H1 (cell line): ENCODE measurements around the gene GNB3. TPM values are rescaled to one million over a fixed set of nuclear protein-coding genes. Genes with fewer than 3 reads are reported as not detected.

Experiments
- CTCF ChIA-PET: fragments of 300-600 bp; sonication (Branson Sonifier 250); formaldehyde crosslinking; loops from one replicate; lab custom pipeline; 2021; ENCODE audit not compliant: partially characterized antibody; lab: Charles Lee
- POLR2A ChIA-PET: fragments of 300-600 bp; sonication (Branson Sonifier 250); formaldehyde crosslinking; loops from one replicate; lab custom pipeline; 2021; ENCODE audit warnings: inconsistent platforms; ENCODE audit not compliant: partially characterized antibody; lab: Charles Lee
- DNase-seq, 2 experiments: peaks; one replicate each; pipeline versions ENCODE4 v3.0.0 to v3.0.0-alpha.2; 2010 to 2022; ENCODE audit warnings: low spot score in 2 of 2, low read depth in 1 of 2, mixed read lengths in 1 of 2
- FAIRE-seq: peaks from 2 replicates; lab custom pipeline; 2011; peaks lifted over from hg19 to GRCh38; lab: Jason Lieb, UNC
- H2AFZ ChIP-seq: 2 replicates; pipeline ENCODE4 v1.8.1; 2012; ENCODE audit warnings: low read length, inconsistent platforms
- H2AK5ac ChIP-seq: 2 replicates; pipeline ENCODE4 v1.6.1; 2013; ENCODE audit warnings: low read depth, low read length
- H2BK120ac ChIP-seq: replicated peaks from 2 replicates; pipeline ENCODE3; 2013; ENCODE audit warnings: low read depth, low read length, inconsistent platforms
- H2BK12ac ChIP-seq: 2 replicates; pipeline ENCODE4 v1.6.1; 2013; ENCODE audit warnings: low read depth, low read length
- H2BK15ac ChIP-seq: 2 replicates; pipeline ENCODE4 v1.6.1; 2013; ENCODE audit warnings: low read length
- H2BK20ac ChIP-seq: 2 replicates; pipeline ENCODE4 v1.6.1; 2013; ENCODE audit warnings: low read length
- H2BK5ac ChIP-seq: 2 replicates; pipeline ENCODE4 v1.6.1; 2013; ENCODE audit warnings: low read depth, low read length
- H3K14ac ChIP-seq: 2 replicates; pipeline ENCODE4 v1.6.1; 2013; ENCODE audit warnings: inconsistent platforms; ENCODE audit not compliant: insufficient read length
- H3K18ac ChIP-seq: 2 replicates; pipeline ENCODE4 v1.6.1; 2013; ENCODE audit warnings: low read length; ENCODE audit errors: extremely low read depth
- H3K23ac ChIP-seq: 2 replicates; pipeline ENCODE4 v1.6.1; 2013; ENCODE audit warnings: inconsistent platforms; ENCODE audit not compliant: insufficient read length
- H3K23me2 ChIP-seq: 2 replicates; pipeline ENCODE4 v1.6.1; 2013; ENCODE audit warnings: low read depth, low read length
- H3K27ac ChIP-seq: 2 replicates; pipeline ENCODE4 v1.6.1; 2011; ENCODE audit warnings: low read depth, low read length, inconsistent platforms
- H3K27me3 ChIP-seq, 4 experiments: replicated peaks in 1 of 4; 1 replicate in 1 of 4; 2 replicates in 3 of 4; pipeline versions ENCODE4 v1.6.1 to v1.8.1; 2011 to 2013; ENCODE audit warnings: low read length in 3 of 4, mild to moderate bottlenecking in 3 of 4, inconsistent platforms in 2 of 4, mixed read lengths in 2 of 4, moderate library complexity in 1 of 4; ENCODE audit not compliant: control insufficient read depth in 3 of 4, insufficient read depth in 3 of 4; ENCODE audit errors: extremely low read depth in 1 of 4
- H3K36me3 ChIP-seq, 4 experiments: 2 replicates each; pipeline versions ENCODE4 v1.6.1 to v1.8.1; 2011 to 2013; ENCODE audit warnings: mild to moderate bottlenecking in 4 of 4, low read length in 3 of 4, moderate library complexity in 2 of 4, control low read depth in 1 of 4, inconsistent platforms in 1 of 4; ENCODE audit not compliant: insufficient read depth in 4 of 4, control insufficient read depth in 2 of 4
- H3K4ac ChIP-seq: replicated peaks from 2 replicates; pipeline ENCODE3; 2013; ENCODE audit warnings: low read length, low read depth, mixed read lengths, inconsistent platforms; ENCODE audit not compliant: insufficient read length
- H3K4me1 ChIP-seq, 4 experiments: replicated peaks in 1 of 4; 1 replicate in 1 of 4; 2 replicates in 3 of 4; pipeline versions ENCODE4 v1.6.1 to v1.8.1; 2011 to 2013; ENCODE audit warnings: low read length in 3 of 4, inconsistent platforms in 2 of 4, mixed read lengths in 1 of 4; ENCODE audit not compliant: insufficient read depth in 4 of 4, control insufficient read depth in 3 of 4
- H3K4me2 ChIP-seq, 2 experiments: 2 replicates each; pipeline versions ENCODE4 v1.6.1 to v1.8.1; 2011 to 2013; ENCODE audit warnings: low read depth in 2 of 2, low read length in 2 of 2, control low read depth in 1 of 2, inconsistent platforms in 1 of 2, mild to moderate bottlenecking in 1 of 2; ENCODE audit not compliant: insufficient read depth in 1 of 2
- H3K4me3 ChIP-seq, 4 experiments: fragments of 200-600, 300-600 bp in 1 of 4; sonication (generic), shearing (Covaris generic), sonication (Bioruptor Twin) in 1 of 4; 2 replicates each; pipeline versions ENCODE4 v1.5.1 to v1.8.1; 2011 to 2016; ENCODE audit warnings: low read length in 4 of 4, low read depth in 3 of 4, control low read depth in 2 of 4, inconsistent platforms in 2 of 4, mild to moderate bottlenecking in 2 of 4, mixed read lengths in 1 of 4, moderate library complexity in 1 of 4; ENCODE audit not compliant: insufficient read depth in 2 of 4; ENCODE audit errors: extremely low read depth in 1 of 4
- H3K56ac ChIP-seq: replicated peaks from 2 replicates; pipeline ENCODE3; 2013; ENCODE audit warnings: low read depth, mild to moderate bottlenecking, mixed read lengths, low read length, inconsistent platforms; ENCODE audit not compliant: insufficient read length
- H3K79me1 ChIP-seq: 2 replicates; pipeline ENCODE4 v1.6.1; 2013; ENCODE audit warnings: low read depth, low read length, control low read depth
- H3K79me2 ChIP-seq, 2 experiments: 2 replicates each; pipeline versions ENCODE4 v1.6.1 to v1.8.1; 2012 to 2013; ENCODE audit warnings: low read length in 2 of 2, mild to moderate bottlenecking in 2 of 2, inconsistent platforms in 1 of 2; ENCODE audit not compliant: insufficient read depth in 2 of 2, control insufficient read depth in 1 of 2
- H3K9ac ChIP-seq, 4 experiments: replicated peaks in 1 of 4; 1 replicate in 1 of 4; 2 replicates in 3 of 4; pipeline versions ENCODE4 v1.6.1 to v1.8.1; 2011 to 2013; ENCODE audit warnings: low read depth in 3 of 4, low read length in 3 of 4, control low read depth in 2 of 4, mild to moderate bottlenecking in 2 of 4, moderate library complexity in 2 of 4, inconsistent platforms in 1 of 4; ENCODE audit errors: extremely low read depth in 1 of 4
- H3K9me3 ChIP-seq, 2 experiments: 2 replicates each; pipeline versions ENCODE4 v1.6.1 to v1.8.1; 2012 to 2013; ENCODE audit warnings: mild to moderate bottlenecking in 2 of 2, moderate library complexity in 2 of 2, control low read depth in 1 of 2, inconsistent platforms in 1 of 2, low read depth in 1 of 2, low read length in 1 of 2, mixed read lengths in 1 of 2; ENCODE audit not compliant: insufficient read depth in 2 of 2
- H4K20me1 ChIP-seq, 2 experiments: replicated peaks in 1 of 2; 2 replicates each; pipeline versions ENCODE3 to v1.8.1; 2011 to 2013; ENCODE audit warnings: inconsistent platforms in 2 of 2, low read length in 2 of 2, mild to moderate bottlenecking in 1 of 2; ENCODE audit not compliant: insufficient read depth in 2 of 2, control insufficient read depth in 1 of 2
- H4K5ac ChIP-seq: 2 replicates; pipeline ENCODE4 v1.6.1; 2013; ENCODE audit warnings: low read length, low read depth, mixed read lengths, inconsistent platforms; ENCODE audit not compliant: insufficient read length
- H4K8ac ChIP-seq: 2 replicates; pipeline ENCODE4 v1.8.0; 2013; ENCODE audit warnings: mild to moderate bottlenecking, moderate library complexity, low read length, inconsistent platforms; ENCODE audit not compliant: insufficient read depth; ENCODE audit errors: extremely low read depth
- H4K91ac ChIP-seq: replicated peaks from 2 replicates; pipeline ENCODE3; 2013; ENCODE audit warnings: low read length, mixed read lengths, inconsistent platforms; ENCODE audit not compliant: insufficient read length
- ATF3 ChIP-seq: IDR thresholded peaks from 2 replicates; pipeline ENCODE4 v1.6.1; 2011; ENCODE audit warnings: low read depth, mild to moderate bottlenecking, low read length; ENCODE audit not compliant: insufficient read depth
- BRCA1 ChIP-seq: IDR thresholded peaks from 2 replicates; pipeline ENCODE4 v1.6.1; 2012; ENCODE audit warnings: low read depth, low read length, improper control_type of control experiment
- CBX5 ChIP-seq: fragments of 300-800, 300-1000 bp; sonication (generic); IDR thresholded peaks from 2 replicates; pipeline ENCODE4 v1.7.1; 2016; ENCODE audit warnings: antibody characterized with exemption, low read length, low read depth
- CHD2 ChIP-seq: IDR thresholded peaks from 2 replicates; pipeline ENCODE4 v1.6.1; 2012; ENCODE audit warnings: low read length, improper control_type of control experiment
- HDAC2 ChIP-seq, 2 experiments: fragments of 300-600 bp in 1 of 2; sonication (generic) in 1 of 2; IDR thresholded peaks; 2 replicates each; pipeline ENCODE4 v1.6.1; 2011 to 2012; ENCODE audit warnings: low read depth in 2 of 2, low read length in 2 of 2, mild to moderate bottlenecking in 2 of 2, moderate library complexity in 2 of 2, borderline replicate concordance in 1 of 2, inconsistent platforms in 1 of 2
- KDM1A ChIP-seq: fragments of 200-600, 300-600 bp; sonication (generic); IDR thresholded peaks from 2 replicates; pipeline ENCODE4 v1.7.1; 2016; ENCODE audit warnings: mild to moderate bottlenecking, low read length, borderline replicate concordance
- MAFK ChIP-seq: IDR thresholded peaks from 2 replicates; pipeline ENCODE4 v1.6.1; 2012; ENCODE audit warnings: low read depth, mild to moderate bottlenecking, improper control_type of control experiment, low read length
- SAP30 ChIP-seq: fragments of 300-600 bp; sonication (generic); IDR thresholded peaks from 2 replicates; pipeline ENCODE4 v1.7.1; 2012; ENCODE audit warnings: low read length, moderate library complexity, mild to moderate bottlenecking, inconsistent platforms; ENCODE audit not compliant: insufficient read depth, insufficient replicate concordance
- WGBS, 2 experiments: shearing (Covaris generic) in 1 of 2; methylation state at CpG; one replicate each; pipeline versions ENCODE4 v1.1.6 to v1.1.7; 2013 to 2015; ENCODE audit warnings: low lambda C conversion rate in 2 of 2, mixed read lengths in 2 of 2, inconsistent platforms in 1 of 2, low coverage in 1 of 2, missing lambda C conversion rate in 1 of 2; ENCODE audit not compliant: insufficient replicate concordance in 2 of 2, insufficient coverage in 1 of 2, insufficient read length in 1 of 2; ENCODE audit errors: extremely low coverage in 1 of 2, missing lambda C conversion rate in 1 of 2; 5-methylcytosine and 5-hydroxymethylcytosine counted together
- polyA plus RNA-seq, 7 experiments: library from polyadenylated mRNA; depleted of rRNA in 3 of 7; stranded (reverse) in 5 of 7; unstranded in 2 of 7; fragments of >200 nt in 5 of 7; fragments of 200-250 nt in 2 of 7; gene quantifications; 1 replicate in 5 of 7; 2 replicates in 1 of 7; 4 replicates in 1 of 7; pipeline versions ENCODE4 v1.2.1 to v1.2.3, GENCODE V29; 2011 to 2013; ENCODE audit warnings: missing spikeins in 2 of 7, mixed read lengths in 2 of 7
- total RNA-seq: library from RNA; stranded (reverse); fragmentation: NEBNext Ultra II Directional; extraction: Animal tissue kit (Norgen Biotek cat#: 25700); gene quantifications from 2 replicates; pipeline ENCODE4 v1.2.1, GENCODE V29; 2021

GNB3 gene
- total and polyA plus RNA-seq, 2 of the 8 experiments (the other 6 are each of a cell fraction or from before 2014, with no cell fraction given) = 9.9 TPM

- H4K8ac ChIP-seq = no peak overlapping the region
- ChIA-PET POLR2A (interaction anchor here (0.8 to 27.1 kb wide), 20 partner anchors 10 to 290 kb away, joined by 3 to 388 read pairs (median 4); partner anchors contain the start of genes C12orf57, CD4, CDCA3 and GAPDH), CTCF (interaction anchor here (0.9 to 23.7 kb wide), 27 partner anchors 8 to 290 kb away, joined by 3 to 532 read pairs (median 9); partner anchors contain the start of genes CD4, CDCA3, COPS7A and GAPDH)
- peak overlapping the region; percentile 98 for H2BK15ac ChIP-seq
- H2BK5ac ChIP-seq = 0 out of 2 replicates have a peak overlapping the region, but pooled peaks have one; percentile 12
- H4K91ac ChIP-seq = no peak overlapping the region
- peak overlapping the region; percentile 29; the same call in 1 of the 2 replicates for H2BK12ac ChIP-seq
- H3K36me3 ChIP-seq = no peaks in the 10 kb centered on the region
- no peak overlapping the region for H3K4ac ChIP-seq
- H3K18ac ChIP-seq = no peak overlapping the region
- H2AFZ ChIP-seq = no peak overlapping the region
- 92% methylated on average over 36 of the region's 37 CpGs; no CpG with 5 or more reads in 1 of the 2 experiments for WGBS, 2 experiments
- peaks cover 8 to 52% (median 30%) of the 10 kb centered on the region in 4 experiments for H3K4me1 ChIP-seq
- peaks cover 26% of the 10 kb centered on the region for H3K23me2 ChIP-seq
- no peaks in the 10 kb centered on the region; the same call in 1 of the 2 replicates for H3K79me1 ChIP-seq
- no peak overlapping the region for H3K56ac ChIP-seq
- H3K27ac ChIP-seq = no peak overlapping the region
- H3K79me2 ChIP-seq = peaks cover 0 to 5% of the 10 kb centered on the region in 2 experiments; a peak in 1 of 4 replicates
- peaks cover 0 to 4% of the 10 kb centered on the region in 2 experiments for H4K20me1 ChIP-seq
- H3K27me3 ChIP-seq = peaks cover 0 to 12% (median 8%) of the 10 kb centered on the region in 4 experiments; a peak in 5 of 7 replicates
- H4K5ac ChIP-seq = no peak overlapping the region
- H3K23ac ChIP-seq = no peak overlapping the region
- no peak overlapping the region for H3K9ac ChIP-seq
- peak overlapping the region; percentile 87 for H2BK20ac ChIP-seq
- DNase-seq (no peak), FAIRE-seq (no peak)
- no peak overlapping the region for H2BK120ac ChIP-seq
- H3K4me2 ChIP-seq = peak overlapping the region in 1 of 2 experiments; percentile 51; a peak in 1 of 4 replicates
- no peaks in the 10 kb centered on the region for H3K9me3 ChIP-seq
- peak overlapping the region; percentile 77; the same call in 1 of the 2 replicates for H2AK5ac ChIP-seq
- H3K4me3 ChIP-seq = no peak overlapping the region
- H3K14ac ChIP-seq = no peak overlapping the region
- TF ChIP-seq BRCA1 (no peak), KDM1A (no peak), CHD2 (no peak), CBX5 (no peak), ATF3 (no peak), SAP30 (no peak), HDAC2 (IDR thresholded peaks at IDR 0.05; ENCODE audit: borderline replicate concordance in 1 of 2, low read depth in 2 of 2, low read length in 2 of 2) (no peak), MAFK (no peak)
These were observed 16.5 kb upstream of the GNB3 start for GRCh38 chr12:6824085-6824775.
